ENCODE data around the gene FAM50B. TPM values are rescaled to one million over a fixed set of nuclear protein-coding genes. Genes with fewer than 3 reads are reported as not detected.

Gene FAM50B
- total RNA-seq, 1 donor from 2014 or later: 8.1 TPM

- no peaks in the 10 kb centered on the region for H3K9me3 ChIP-seq
- no peaks in the 10 kb centered on the region for H3K36me3 ChIP-seq
- TF ChIP-seq CTCF (IDR thresholded peaks at IDR 0.05): no peak
- no peak for DNase-seq (ENCODE audit: low spot score in 2 of 2)
- no peaks in the 10 kb centered on the region for H3K4me1 ChIP-seq
- intact Hi-C loops (cut with DNase I): no loop called here
- no peaks in the 10 kb centered on the region for H3K27me3 ChIP-seq
- H3K4me3 ChIP-seq: no peak overlapping the region
- H3K27ac ChIP-seq: peak overlapping the region in 1 of 2 donors; percentile 22
Observed at GRCh38 chr6:3876866-3877265, 27.7 kb downstream of the FAM50B start.

- intact Hi-C loops (cut with DNase I): no loop called here
- no peak for DNase-seq (ENCODE audit: low spot score in 2 of 2)
- H3K4me1 ChIP-seq: peaks cover 1 to 4% of the 10 kb centered on the region in 2 donors
- H3K9me3 ChIP-seq: no peaks in the 10 kb centered on the region
- no peaks in the 10 kb centered on the region for H3K27me3 ChIP-seq
- no peak overlapping the region for H3K27ac ChIP-seq
- no peak overlapping the region for H3K4me3 ChIP-seq
- no peak for TF ChIP-seq CTCF (IDR thresholded peaks at IDR 0.05)
- H3K36me3 ChIP-seq: no peaks in the 10 kb centered on the region
Observed at GRCh38 chr6:3878048-3878666, 29.0 kb downstream of the FAM50B start.

- no peak overlapping the region for H3K4me3 ChIP-seq
- H3K27ac ChIP-seq: no peak overlapping the region
- no peak for DNase-seq (ENCODE audit: low spot score in 2 of 2)
- no peaks in the 10 kb centered on the region for H3K36me3 ChIP-seq
- intact Hi-C loops (cut with DNase I): no loop called here
- TF ChIP-seq CTCF (IDR thresholded peaks at IDR 0.05): no peak
- H3K4me1 ChIP-seq: peaks cover 4 to 11% of the 10 kb centered on the region in 2 donors
- no peaks in the 10 kb centered on the region for H3K9me3 ChIP-seq
- H3K27me3 ChIP-seq: no peaks in the 10 kb centered on the region
Observed at GRCh38 chr6:3879194-3879952, 30.2 kb downstream of the FAM50B start.

- Histone ChIP-seq H3K27ac (no peak overlapping the region), H3K27me3 (no peaks in the 10 kb centered on the region), H3K4me1 (peaks cover 4 to 14% of the 10 kb centered on the region in 2 donors), H3K9me3 (no peaks in the 10 kb centered on the region), H3K4me3 (no peak overlapping the region), H3K36me3 (no peaks in the 10 kb centered on the region)
- DNase-seq (ENCODE audit: low spot score in 2 of 2): no peak
- TF ChIP-seq CTCF (IDR thresholded peaks at IDR 0.05): no peak
- intact Hi-C loops (cut with DNase I): no loop called here
Observed at GRCh38 chr6:3881711-3882421, 32.7 kb downstream of the FAM50B start.

GRCh38 chr6:3882431-3882830 is 33.3 kb downstream of the FAM50B start:
- Histone ChIP-seq H3K9me3 (no peaks in the 10 kb centered on the region), H3K36me3 (no peaks in the 10 kb centered on the region), H3K27ac (no peak overlapping the region), H3K4me1 (peaks cover 4 to 19% of the 10 kb centered on the region in 2 donors), H3K27me3 (no peaks in the 10 kb centered on the region), H3K4me3 (no peak overlapping the region)
- intact Hi-C loops (cut with DNase I): no loop called here
- no peak for TF ChIP-seq CTCF (IDR thresholded peaks at IDR 0.05)
- DNase-seq (ENCODE audit: low spot score in 2 of 2): no peak
